ENCODE measurements around the gene SYT4. TPM values are rescaled to one million over a fixed set of nuclear protein-coding genes. Genes with fewer than 3 reads are reported as not detected.

SYT4 gene
- total RNA-seq, 2 donors from 2014 or later, result 0.38 to 0.53 TPM

DNA sequence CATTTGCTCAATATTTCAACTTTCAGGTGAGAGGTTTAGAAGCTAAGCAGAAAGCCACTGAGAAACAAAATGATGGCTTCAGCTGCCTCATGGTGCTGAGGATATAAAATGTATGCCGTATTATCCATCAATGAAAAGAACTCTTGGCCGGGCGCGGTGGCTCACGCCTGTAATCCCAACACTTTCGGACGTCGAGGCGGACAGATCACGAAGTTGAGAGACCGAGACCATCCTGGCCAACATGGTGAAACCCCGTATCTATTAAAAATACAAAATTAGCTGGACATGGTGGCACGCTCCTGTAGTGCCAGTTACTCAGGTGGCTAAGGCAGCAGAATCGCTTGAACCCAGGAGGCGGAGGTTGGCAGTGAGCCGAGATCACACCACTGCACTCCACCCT is 6.0 kb upstream of the SYT4 start:
- Mint-ChIP-seq H3K4me1 (peaks cover 5% of the 10 kb centered on the region), H3K9me3 (peaks cover 9% of the 10 kb centered on the region), H3K4me3 (no peak overlapping the region), H3K27me3 (ENCODE audit: insufficient read depth) (no peaks in the 10 kb centered on the region), H3K27ac (no peak overlapping the region), H3K36me3 (ENCODE audit: low read depth) (no peaks in the 10 kb centered on the region)
- Histone ChIP-seq H3K4me3 (ENCODE audit: low read length) (no peak overlapping the region), H3K36me3 (ENCODE audit: control insufficient read depth, insufficient read depth, low read length) (no peaks in the 10 kb centered on the region), H3K27ac (ENCODE audit: low read depth, low read length) (no peak overlapping the region), H3K4me1 (ENCODE audit: control insufficient read depth, insufficient read depth, low read length) (no peaks in the 10 kb centered on the region), H3K9ac (ENCODE audit: extremely low read depth, low read length, poor library complexity, severe bottlenecking) (no peak overlapping the region), H3K9me3 (ENCODE audit: control insufficient read depth, low read length) (no peaks in the 10 kb centered on the region), H3K27me3 (ENCODE audit: control insufficient read depth, insufficient read depth, low read length, poor library complexity, severe bottlenecking) (no peaks in the 10 kb centered on the region)
- 96 to 98% methylated on average over 10 to 16 of the region's 16 CpGs for WGBS, 2 experiments (ENCODE audit: insufficient coverage in 1 of 2, insufficient read length in 1 of 2)
- no peak for DNase-seq
- TF ChIP-seq, protein P1, sequence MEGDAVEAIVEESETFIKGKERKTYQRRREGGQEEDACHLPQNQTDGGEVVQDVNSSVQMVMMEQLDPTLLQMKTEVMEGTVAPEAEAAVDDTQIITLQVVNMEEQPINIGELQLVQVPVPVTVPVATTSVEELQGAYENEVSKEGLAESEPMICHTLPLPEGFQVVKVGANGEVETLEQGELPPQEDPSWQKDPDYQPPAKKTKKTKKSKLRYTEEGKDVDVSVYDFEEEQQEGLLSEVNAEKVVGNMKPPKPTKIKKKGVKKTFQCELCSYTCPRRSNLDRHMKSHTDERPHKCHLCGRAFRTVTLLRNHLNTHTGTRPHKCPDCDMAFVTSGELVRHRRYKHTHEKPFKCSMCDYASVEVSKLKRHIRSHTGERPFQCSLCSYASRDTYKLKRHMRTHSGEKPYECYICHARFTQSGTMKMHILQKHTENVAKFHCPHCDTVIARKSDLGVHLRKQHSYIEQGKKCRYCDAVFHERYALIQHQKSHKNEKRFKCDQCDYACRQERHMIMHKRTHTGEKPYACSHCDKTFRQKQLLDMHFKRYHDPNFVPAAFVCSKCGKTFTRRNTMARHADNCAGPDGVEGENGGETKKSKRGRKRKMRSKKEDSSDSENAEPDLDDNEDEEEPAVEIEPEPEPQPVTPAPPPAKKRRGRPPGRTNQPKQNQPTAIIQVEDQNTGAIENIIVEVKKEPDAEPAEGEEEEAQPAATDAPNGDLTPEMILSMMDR (conservative IDR thresholded peaks at IDR 0.05), result no peak

DNA sequence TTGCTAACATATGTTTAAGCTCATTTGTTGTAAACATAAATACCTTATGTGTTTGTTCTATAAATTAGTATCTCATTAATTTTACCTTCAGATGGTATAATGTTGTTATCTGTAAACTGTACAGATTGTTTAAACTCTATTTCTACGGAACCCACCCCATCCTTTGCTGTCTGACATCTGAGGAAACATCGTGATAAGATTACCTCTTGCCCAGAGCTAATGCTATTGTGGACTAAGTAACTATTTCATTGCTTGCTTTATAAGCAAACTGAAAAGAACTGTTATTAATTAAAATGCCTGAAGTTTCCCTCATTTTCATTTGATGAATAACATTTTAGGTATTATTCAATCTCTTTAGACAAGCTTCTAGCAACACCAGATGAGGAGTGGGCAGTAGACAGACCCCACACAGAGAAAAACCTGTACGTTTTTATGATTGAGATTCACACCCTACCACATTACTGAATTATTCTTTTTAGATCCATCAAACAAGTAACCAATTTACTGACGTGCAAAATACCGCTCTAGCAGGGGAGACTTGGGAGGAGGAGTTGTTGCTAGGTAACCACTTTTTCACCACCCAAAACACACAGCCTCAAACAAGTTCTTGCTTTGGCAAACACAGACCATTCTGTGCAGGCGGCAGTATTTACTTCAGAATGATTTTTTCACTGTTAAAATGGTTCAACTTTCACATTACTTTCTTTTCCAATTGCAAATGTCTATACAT is 1.9 kb upstream of the SYT4 start:
- no peak overlapping the region for H3K4me3 Mint-ChIP-seq
- Histone ChIP-seq H3K4me3 (ENCODE audit: low read length) (no peak overlapping the region), H3K9ac (ENCODE audit: extremely low read depth, low read length, poor library complexity, severe bottlenecking) (no peak overlapping the region), H3K9me3 (ENCODE audit: control insufficient read depth, low read length) (no peaks in the 10 kb centered on the region), H3K4me1 (ENCODE audit: control insufficient read depth, insufficient read depth, low read length) (no peaks in the 10 kb centered on the region), H3K27ac (ENCODE audit: low read depth, low read length) (no peak overlapping the region), H3K36me3 (ENCODE audit: control insufficient read depth, insufficient read depth, low read length) (no peaks in the 10 kb centered on the region), H3K27me3 (ENCODE audit: control insufficient read depth, insufficient read depth, low read length, poor library complexity, severe bottlenecking) (no peaks in the 10 kb centered on the region)
- 46% methylated on average over 6 of the region's 6 CpGs; no CpG with 5 or more reads in 1 of the 2 experiments for WGBS, 2 experiments (ENCODE audit: insufficient coverage in 1 of 2, insufficient read length in 1 of 2)
- peaks cover 7% of the 10 kb centered on the region for H3K4me1 Mint-ChIP-seq
- no peaks in the 10 kb centered on the region for H3K36me3 Mint-ChIP-seq (ENCODE audit: low read depth)
- no peak overlapping the region for H3K27ac Mint-ChIP-seq
- no peaks in the 10 kb centered on the region for H3K9me3 Mint-ChIP-seq
- H3K27me3 Mint-ChIP-seq (ENCODE audit: insufficient read depth), result peaks cover 1% of the 10 kb centered on the region
- DNase-seq, result peak; percentile 72
- TF ChIP-seq, protein P1 (conservative IDR thresholded peaks at IDR 0.05), result no peak

DNA sequence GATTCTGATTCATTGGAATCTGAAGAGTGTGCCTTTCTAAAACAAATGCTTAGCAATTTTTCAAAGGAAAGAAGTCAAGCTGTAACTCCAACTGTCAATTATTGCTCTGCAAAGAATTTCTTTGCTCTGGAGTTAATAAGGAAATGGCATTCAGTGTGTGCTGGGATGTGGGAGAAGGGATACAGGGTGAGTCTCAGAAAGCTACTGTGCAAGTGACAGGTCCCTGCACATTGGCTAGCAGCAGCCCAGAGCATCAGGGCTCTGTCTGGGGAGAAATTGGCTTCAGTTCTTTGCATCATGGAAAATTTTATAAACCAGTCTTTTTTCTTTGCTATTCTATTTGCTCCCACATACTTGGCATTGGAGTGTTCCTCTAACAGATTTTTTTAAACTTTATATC is 1.1 kb upstream of the SYT4 start:
- Mint-ChIP-seq H3K36me3 (ENCODE audit: low read depth) (no peaks in the 10 kb centered on the region), H3K9me3 (no peaks in the 10 kb centered on the region), H3K27ac (no peak overlapping the region), H3K27me3 (ENCODE audit: insufficient read depth) (peaks cover 1% of the 10 kb centered on the region), H3K4me3 (no peak overlapping the region), H3K4me1 (peaks cover 7% of the 10 kb centered on the region)
- H3K4me3 ChIP-seq (ENCODE audit: low read length), result no peak overlapping the region
- no peaks in the 10 kb centered on the region for H3K4me1 ChIP-seq (ENCODE audit: control insufficient read depth, insufficient read depth, low read length)
- no peaks in the 10 kb centered on the region for H3K9me3 ChIP-seq (ENCODE audit: control insufficient read depth, low read length)
- H3K27ac ChIP-seq (ENCODE audit: low read depth, low read length), result no peak overlapping the region
- H3K27me3 ChIP-seq (ENCODE audit: control insufficient read depth, insufficient read depth, low read length, poor library complexity, severe bottlenecking), result no peaks in the 10 kb centered on the region
- TF ChIP-seq, protein P1 (conservative IDR thresholded peaks at IDR 0.05), result no peak
- H3K9ac ChIP-seq (ENCODE audit: extremely low read depth, low read length, poor library complexity, severe bottlenecking), result no peak overlapping the region
- no peaks in the 10 kb centered on the region for H3K36me3 ChIP-seq (ENCODE audit: control insufficient read depth, insufficient read depth, low read length)
- DNase-seq, result no peak

All from endodermal cell (in vitro differentiated cells).